HG03039 (cell line): ENCODE results near the gene HOXA6.

Experiments
- ATAC-seq: cut with Tn5 transposase; IDR thresholded peaks from one replicate; pipeline ENCODE4 v1.9.1; 2021; ENCODE audit warnings: mild to moderate bottlenecking, moderate library complexity; ENCODE audit not compliant: unreplicated experiment

HOXA6 gene

GRCh38 chr7:27152816-27153442, 5.4 kb upstream of the HOXA6 start:
- no peak for ATAC-seq

GRCh38 chr7:27151931-27152815, 4.6 kb upstream of the HOXA6 start, which contains the start of gene HOXA3:
TSS of gene HOXA3 (minus strand) at chr7:27152583. CDS start at chr7:27110640, 41,943 bp downstream.
- ATAC-seq: no peak

GRCh38 chr7:27151341-27151930, 3.9 kb upstream of the HOXA6 start:
- no peak for ATAC-seq

GRCh38 chr7:27150568-27151340, 3.2 kb upstream of the HOXA6 start:
- ATAC-seq: no peak

GRCh38 chr7:27149842-27150567, 2.4 kb upstream of the HOXA6 start:
- ATAC-seq: no peak

- no peak for ATAC-seq
Measured at GRCh38 chr7:27148756-27149641, 1.4 kb upstream of the HOXA6 start.

- ATAC-seq: no peak
Measured at GRCh38 chr7:27148031-27148755, 619 bp upstream of the HOXA6 start.

GRCh38 chr7:27146491-27147198, 929 bp downstream of the HOXA6 start:
- no peak for ATAC-seq

GRCh38 chr7:27145914-27146412, 1.6 kb downstream of the HOXA6 start:
- ATAC-seq: no peak

- ATAC-seq: no peak
Measured at GRCh38 chr7:27145165-27145913, 2.2 kb downstream of the HOXA6 start.

- ATAC-seq: no peak
Measured at GRCh38 chr7:27144781-27145164, 2.8 kb downstream of the HOXA6 start.

- no peak for ATAC-seq
Measured at GRCh38 chr7:27143950-27144780, 3.4 kb downstream of the HOXA6 start.

- ATAC-seq: no peak
Measured at GRCh38 chr7:27143023-27143949, 4.3 kb downstream of the HOXA6 start, which contains the start of gene HOXA5. TSS of gene HOXA5 (minus strand) at chr7:27143681. CDS start at chr7:27143607, 74 bp downstream.

- no peak for ATAC-seq
Measured at GRCh38 chr7:27142580-27143022, 5.0 kb downstream of the HOXA6 start.

- ATAC-seq: no peak
Measured at GRCh38 chr7:27141923-27142579, 5.5 kb downstream of the HOXA6 start.
